ENCODE results near the gene RBMXL3. TPM values are rescaled to one million over a fixed set of nuclear protein-coding genes. Genes with fewer than 3 reads are reported as not detected.
"Not testable (repeated sequence)": the region's sequence is repeated elsewhere in the genome, so short reads cannot be mapped to it uniquely, and the experiment has no call there.

The RBMXL3 gene
- total RNA-seq, 6 experiments from 2014 or later, result not detected

GRCh38 chrX:115192244-115192700 is 3.1 kb downstream of the RBMXL3 start:
- no peaks in the 10 kb centered on the region for H3K4me1 Mint-ChIP-seq (ENCODE audit: low read depth)
- peaks cover 5% of the 10 kb centered on the region; the same call in 1 of the 2 replicates for H3K9me3 Mint-ChIP-seq
- H3K4me3 Mint-ChIP-seq, result no peak overlapping the region
- no peak for DNase-seq
- H3K36me3 Mint-ChIP-seq (ENCODE audit: low read depth), result no peaks in the 10 kb centered on the region
- H3K27me3 Mint-ChIP-seq (ENCODE audit: insufficient read depth), result no peaks in the 10 kb centered on the region
- no peak for TF ChIP-seq CTCF (IDR thresholded peaks at IDR 0.05)
- H3K27ac Mint-ChIP-seq, result no peak overlapping the region

- H3K4me1 Mint-ChIP-seq (ENCODE audit: low read depth), result no peaks in the 10 kb centered on the region
- no peak overlapping the region for H3K4me3 Mint-ChIP-seq
- no peak overlapping the region for H3K27ac Mint-ChIP-seq
- H3K36me3 Mint-ChIP-seq (ENCODE audit: low read depth), result peaks cover 24% of the 10 kb centered on the region
- TF ChIP-seq CTCF (IDR thresholded peaks at IDR 0.05), result no peak
- no peak for DNase-seq
- peaks cover 2% of the 10 kb centered on the region; the same call in 1 of the 2 replicates for H3K27me3 Mint-ChIP-seq (ENCODE audit: insufficient read depth)
- peaks cover 21% of the 10 kb centered on the region for H3K9me3 Mint-ChIP-seq
Measured at GRCh38 chrX:115204040-115204439, 14.8 kb downstream of the RBMXL3 start.

GRCh38 chrX:115209547-115209946 is 20.3 kb downstream of the RBMXL3 start:
- H3K36me3 Mint-ChIP-seq (ENCODE audit: low read depth), result peaks cover 13% of the 10 kb centered on the region
- H3K9me3 Mint-ChIP-seq; H3K4me1 Mint-ChIP-seq (ENCODE audit: low read depth); DNase-seq; H3K4me3 Mint-ChIP-seq; H3K27ac Mint-ChIP-seq; H3K27me3 Mint-ChIP-seq (ENCODE audit: insufficient read depth): not testable (repeated sequence)

GRCh38 chrX:115214151-115214550 is 24.9 kb downstream of the RBMXL3 start:
- H3K36me3 Mint-ChIP-seq (ENCODE audit: low read depth), result peaks cover 7% of the 10 kb centered on the region; the same call in 1 of the 2 replicates
- H3K27me3 Mint-ChIP-seq (ENCODE audit: insufficient read depth), result no peaks in the 10 kb centered on the region; the same call in 1 of the 2 replicates
- no peaks in the 10 kb centered on the region for H3K4me1 Mint-ChIP-seq (ENCODE audit: low read depth)
- H3K4me3 Mint-ChIP-seq, result no peak overlapping the region
- DNase-seq, result no peak
- H3K27ac Mint-ChIP-seq, result no peak overlapping the region
- TF ChIP-seq CTCF (IDR thresholded peaks at IDR 0.05), result no peak
- H3K9me3 Mint-ChIP-seq, result no peaks in the 10 kb centered on the region

GRCh38 chrX:115214605-115215004 is 25.4 kb downstream of the RBMXL3 start:
- Mint-ChIP-seq H3K36me3 (ENCODE audit: low read depth) (peaks cover 7% of the 10 kb centered on the region; the same call in 1 of the 2 replicates), H3K4me1 (ENCODE audit: low read depth) (no peaks in the 10 kb centered on the region)
- DNase-seq, result no peak

GRCh38 chrX:115217346-115217745 is 28.1 kb downstream of the RBMXL3 start:
- not testable (repeated sequence) for H3K4me1 Mint-ChIP-seq (ENCODE audit: low read depth); H3K27ac Mint-ChIP-seq; H3K4me3 Mint-ChIP-seq; H3K9me3 Mint-ChIP-seq; DNase-seq; H3K27me3 Mint-ChIP-seq (ENCODE audit: insufficient read depth); H3K36me3 Mint-ChIP-seq (ENCODE audit: low read depth)

More at GRCh38 chrX:115214605-115215004, 25.4 kb downstream of the RBMXL3 start:
- Mint-ChIP-seq H3K9me3 (no peaks in the 10 kb centered on the region), H3K27ac (no peak overlapping the region), H3K27me3 (ENCODE audit: insufficient read depth) (no peaks in the 10 kb centered on the region; the same call in 1 of the 2 replicates), H3K4me3 (no peak overlapping the region)
- no peak for TF ChIP-seq CTCF (IDR thresholded peaks at IDR 0.05)

GRCh38 chrX:115226929-115227328 is 37.7 kb downstream of the RBMXL3 start:
- TF ChIP-seq CTCF (IDR thresholded peaks at IDR 0.05), result peak; percentile 68
- no peaks in the 10 kb centered on the region for H3K36me3 Mint-ChIP-seq (ENCODE audit: low read depth)
- no peaks in the 10 kb centered on the region for H3K9me3 Mint-ChIP-seq
- no peak overlapping the region for H3K4me3 Mint-ChIP-seq
- H3K27ac Mint-ChIP-seq, result no peak overlapping the region
- DNase-seq, result peak; percentile 24
- peaks cover 29% of the 10 kb centered on the region for H3K4me1 Mint-ChIP-seq (ENCODE audit: low read depth)
- no peaks in the 10 kb centered on the region; the same call in 1 of the 2 replicates for H3K27me3 Mint-ChIP-seq (ENCODE audit: insufficient read depth)

Data from HFFc6 (cell line).